Gastroesophageal sphincter (tissue), 3 donors: Measurements from ENCODE around the gene PTPRN2.

Experiments used
- CTCF ChIP-seq, 4 experiments: fragments of 200-600 bp in 2 of 4; fragments of 450-650 bp in 2 of 4; sonication (generic) in 1 of 4; IDR thresholded peaks; one replicate each; pipeline ENCODE4 v1.5.1; 2017 to 2019; ENCODE audit warnings: antibody characterized with exemption in 4 of 4, mild to moderate bottlenecking in 2 of 4, moderate library complexity in 2 of 4
- POLR2A ChIP-seq, 2 donors: fragments of 450-650 bp; IDR thresholded peaks; one replicate each; pipeline ENCODE4 v1.6.1; 2017; ENCODE audit warnings: antibody characterized with exemption in 2 of 2, mild to moderate bottlenecking in 2 of 2, moderate library complexity in 1 of 2

- TF ChIP-seq CTCF (IDR thresholded peaks at IDR 0.05), result no peak
- TF ChIP-seq POLR2A (IDR thresholded peaks at IDR 0.05), result no peak
Measured at GRCh38 chr7:157989589-157989988, 598.0 kb downstream of the PTPRN2 start.
